HL-60 (cell line): ENCODE measurements around the gene TSNAXIP1.
A peak's percentile ranks its signal among the peaks of the same experiment; 100 is the strongest.
"Not testable (repeated sequence)": the region's sequence is repeated elsewhere in the genome, so short reads cannot be mapped to it uniquely, and the experiment has no call there.

Experiments used
- DNase-seq, 2 experiments: peaks; one replicate each; pipeline ENCODE4 v3.0.0-alpha.2; 2010 to 2020; ENCODE audit warnings: low read depth in 1 of 2, low spot score in 1 of 2
- H3K27ac ChIP-seq: fragments of 250-450 bp; sonication (Bioruptor Pico); replicated peaks from 2 replicates; pipeline ENCODE4 v1.5.1; 2020; ENCODE audit warnings: mild to moderate bottlenecking, moderate library complexity
- H3K27me3 ChIP-seq: fragments of 250-450 bp; sonication (Bioruptor Pico); 2 replicates; pipeline ENCODE4 v1.5.1; 2021; ENCODE audit warnings: mild to moderate bottlenecking, moderate library complexity; ENCODE audit not compliant: insufficient read depth, poor library complexity, severe bottlenecking
- H3K4me3 ChIP-seq: replicated peaks from 2 replicates; pipeline ENCODE4 v1.5.1; 2011; ENCODE audit warnings: mild to moderate bottlenecking, control low read depth, low read length; ENCODE audit not compliant: insufficient read depth
- CTCF ChIP-seq: IDR thresholded peaks from one replicate; pipeline ENCODE4 v1.5.1; 2011; ENCODE audit warnings: low read length, control low read depth, inconsistent platforms; ENCODE audit not compliant: insufficient read depth
- GABPA ChIP-seq: IDR thresholded peaks from 2 replicates; pipeline ENCODE4 v1.6.1; 2012; ENCODE audit warnings: low read depth
- POLR2AphosphoS5 ChIP-seq: IDR thresholded peaks from 2 replicates; pipeline ENCODE4 v1.6.1; 2012; ENCODE audit warnings: low read depth
- REST ChIP-seq: IDR thresholded peaks from 2 replicates; pipeline ENCODE4 v1.6.1; 2012; ENCODE audit warnings: low read depth; ENCODE audit not compliant: insufficient replicate concordance
- SPI1 ChIP-seq: IDR thresholded peaks from 2 replicates; pipeline ENCODE4 v1.6.1; 2012; ENCODE audit warnings: low read depth, mild to moderate bottlenecking, borderline replicate concordance

TSNAXIP1 gene

GRCh38 chr16:67834242-67834614 lies 27.5 kb downstream of the TSNAXIP1 start:
- no peak for DNase-seq
- TF ChIP-seq POLR2AphosphoS5 (no peak), SPI1 (no peak), GABPA (no peak), CTCF (no peak), REST (no peak)
- Histone ChIP-seq H3K4me3 (peak overlapping the region; percentile 72), H3K27me3 (no peaks in the 10 kb centered on the region), H3K27ac (no peak overlapping the region)

- H3K4me3 ChIP-seq, H3K27me3 ChIP-seq, H3K27ac ChIP-seq, DNase-seq: not testable (repeated sequence)
Measured at GRCh38 chr16:67837190-67837589, 30.5 kb downstream of the TSNAXIP1 start.

GRCh38 chr16:67837811-67838210 lies 31.1 kb downstream of the TSNAXIP1 start:
- no peak for DNase-seq
- no peak overlapping the region for H3K27ac ChIP-seq
- H3K27me3 ChIP-seq, result no peaks in the 10 kb centered on the region
- no peak overlapping the region for H3K4me3 ChIP-seq
- no peak for TF ChIP-seq GABPA
- no peak for TF ChIP-seq POLR2AphosphoS5
- TF ChIP-seq SPI1, result no peak
- no peak for TF ChIP-seq REST
- no peak for TF ChIP-seq CTCF

GRCh38 chr16:67841198-67841815 lies 34.6 kb downstream of the TSNAXIP1 start:
- Histone ChIP-seq H3K27me3 (no peaks in the 10 kb centered on the region), H3K4me3 (no peak overlapping the region), H3K27ac (peak overlapping the region; percentile 94)
- no peak for DNase-seq
- TF ChIP-seq CTCF (no peak), SPI1 (no peak), REST (no peak), GABPA (no peak), POLR2AphosphoS5 (no peak)
